Common myeloid progenitor, CD34-positive (primary cell): Measurements from ENCODE around the gene POU6F2.

ENCODE experiments used
- CTCF ChIA-PET: fragments of 350-600 bp; sonication (Branson Sonifier 250); formaldehyde crosslinking; loops from one replicate; lab custom pipeline; 2021; ENCODE audit warnings: antibody characterized with exemption; lab: Charles Lee
- POLR2A ChIA-PET: fragments of 350-600 bp; sonication (Branson Sonifier 250); formaldehyde crosslinking; loops from one replicate; lab custom pipeline; 2021; ENCODE audit warnings: antibody characterized with exemption; lab: Charles Lee
- DNase-seq, 3 donors: peaks; one replicate each; pipeline versions ENCODE4 v3.0.0 to v3.0.0-alpha.2; 2013
- H3K27ac ChIP-seq, 2 experiments: 1 replicate in 1 of 2; 2 replicates in 1 of 2; pipeline ENCODE4 v1.7.0; 2013; ENCODE audit warnings: inconsistent platforms in 2 of 2, low read length in 2 of 2, mild to moderate bottlenecking in 2 of 2, low read depth in 1 of 2, moderate library complexity in 1 of 2; ENCODE audit not compliant: severe bottlenecking in 2 of 2, insufficient read depth in 1 of 2, poor library complexity in 1 of 2
- H3K27me3 ChIP-seq, 5 experiments: replicated peaks in 2 of 5; 1 replicate in 3 of 5; 2 replicates in 2 of 5; pipeline versions ENCODE4 v1.6.1 to v1.7.0; 2013; ENCODE audit warnings: low read length in 4 of 5, mild to moderate bottlenecking in 2 of 5, moderate library complexity in 2 of 5, inconsistent platforms in 1 of 5; ENCODE audit not compliant: insufficient read depth in 5 of 5, control insufficient read depth in 4 of 5
- H3K36me3 ChIP-seq, 4 experiments: 1 replicate in 2 of 4; 2 replicates in 2 of 4; pipeline versions ENCODE4 v1.6.1 to v1.7.0; 2013; ENCODE audit warnings: low read length in 3 of 4, control low read depth in 1 of 4, mild to moderate bottlenecking in 1 of 4; ENCODE audit not compliant: control insufficient read depth in 4 of 4, insufficient read depth in 4 of 4
- H3K4me1 ChIP-seq, 4 experiments: 1 replicate in 3 of 4; 2 replicates in 1 of 4; pipeline versions ENCODE4 v1.6.1 to v1.7.1; 2013; ENCODE audit warnings: low read length in 3 of 4, mild to moderate bottlenecking in 3 of 4, control low read depth in 1 of 4, inconsistent platforms in 1 of 4, moderate library complexity in 1 of 4; ENCODE audit not compliant: control insufficient read depth in 4 of 4, insufficient read depth in 4 of 4; ENCODE audit errors: control extremely low read depth in 1 of 4
- H3K4me3 ChIP-seq, 7 experiments: 1 replicate in 4 of 7; 2 replicates in 3 of 7; pipeline versions ENCODE4 v1.5.1 to v1.7.0; 2013; ENCODE audit warnings: mild to moderate bottlenecking in 7 of 7, low read length in 6 of 7, moderate library complexity in 6 of 7, inconsistent platforms in 2 of 7, low read depth in 2 of 7, control low read depth in 1 of 7; ENCODE audit not compliant: insufficient read depth in 4 of 7, control insufficient read depth in 1 of 7; ENCODE audit errors: extremely low read depth in 1 of 7
- H3K9me3 ChIP-seq, 5 experiments: 1 replicate in 4 of 5; 2 replicates in 1 of 5; pipeline versions ENCODE4 v1.6.1 to v1.7.1; 2013; ENCODE audit warnings: low read length in 4 of 5, mild to moderate bottlenecking in 2 of 5, inconsistent platforms in 1 of 5, low read depth in 1 of 5, moderate library complexity in 1 of 5; ENCODE audit not compliant: control insufficient read depth in 4 of 5, insufficient read depth in 2 of 5; ENCODE audit errors: control extremely low read depth in 1 of 5
- WGBS: methylation state at CpG from one replicate; pipeline ENCODE4 v1.1.5; 2013; ENCODE audit not compliant: insufficient coverage; 5-methylcytosine and 5-hydroxymethylcytosine counted together

POU6F2 gene

GRCh38 chr7:39100270-39100669 lies 122.6 kb downstream of the POU6F2 start:
- H3K9me3 ChIP-seq, result no peaks in the 10 kb centered on the region
- POLR2A ChIA-PET, result no interaction called here
- DNase-seq, result peak in 2 of 3 donors; percentile 24 to 42
- no peak overlapping the region for H3K4me3 ChIP-seq
- WGBS, result no CpG with 5 or more reads among the region's 2 CpGs
- no peaks in the 10 kb centered on the region for H3K36me3 ChIP-seq
- no peak overlapping the region for H3K27ac ChIP-seq
- CTCF ChIA-PET, result interaction anchor here (0.6 kb wide), 1 partner anchor 521 kb away, joined by 3 read pairs; no protein-coding TSS in a partner anchor
- H3K27me3 ChIP-seq, result no peaks in the 10 kb centered on the region
- no peaks in the 10 kb centered on the region for H3K4me1 ChIP-seq

DNA sequence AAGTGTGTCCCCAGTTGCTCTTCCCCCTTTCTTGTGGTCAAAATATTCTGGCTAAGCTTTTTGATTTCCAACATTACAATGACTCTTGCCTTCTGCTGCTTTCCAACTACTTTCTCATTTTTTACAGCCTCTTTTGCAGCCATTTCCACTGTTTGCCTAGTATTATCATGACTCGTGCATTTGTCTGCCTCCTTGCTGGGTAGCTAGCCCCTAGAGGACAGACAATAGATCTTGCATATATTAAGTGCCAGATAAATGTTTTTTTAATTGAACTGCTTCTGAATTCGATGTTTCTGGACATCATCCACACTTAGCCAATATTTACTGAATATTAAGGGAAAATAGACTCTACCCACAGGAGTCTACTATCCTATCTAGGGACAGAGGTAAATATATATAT lies 124.5 kb downstream of the POU6F2 start:
- WGBS, result 80% methylated on average over 1 of the region's 2 CpGs

GRCh38 chr7:39105720-39106119 lies 128.0 kb downstream of the POU6F2 start:
- Histone ChIP-seq H3K4me3 (no peak overlapping the region), H3K4me1 (no peaks in the 10 kb centered on the region), H3K27ac (no peak overlapping the region), H3K36me3 (no peaks in the 10 kb centered on the region), H3K27me3 (no peaks in the 10 kb centered on the region), H3K9me3 (no peaks in the 10 kb centered on the region)
- WGBS, result no CpG with 5 or more reads among the region's 1 CpG
- ChIA-PET POLR2A (no interaction called here), CTCF (no interaction called here)
- DNase-seq, result no peak

More for the DNA sequence above, 124.5 kb downstream of the POU6F2 start:
- H3K4me3 ChIP-seq, result no peak overlapping the region
- no peak overlapping the region for H3K27ac ChIP-seq
- no peaks in the 10 kb centered on the region for H3K9me3 ChIP-seq
- POLR2A ChIA-PET, result no interaction called here
- no peak for DNase-seq
- no peaks in the 10 kb centered on the region for H3K27me3 ChIP-seq
- H3K36me3 ChIP-seq, result no peaks in the 10 kb centered on the region
- CTCF ChIA-PET, result interaction anchor here (1.5 kb wide), 1 partner anchor 10 kb away, joined by 6 read pairs; no protein-coding TSS in a partner anchor
- no peaks in the 10 kb centered on the region for H3K4me1 ChIP-seq

GRCh38 chr7:39125846-39126245 lies 148.1 kb downstream of the POU6F2 start:
- no peaks in the 10 kb centered on the region for H3K27me3 ChIP-seq
- POLR2A ChIA-PET, result interaction anchor here (0.6 kb wide), 1 partner anchor 84 kb away, joined by 3 read pairs; no protein-coding TSS in a partner anchor
- H3K9me3 ChIP-seq, result no peaks in the 10 kb centered on the region
- DNase-seq, result no peak
- WGBS, result 97% methylated on average over 3 of the region's 3 CpGs
- CTCF ChIA-PET, result no interaction called here
- no peak overlapping the region for H3K4me3 ChIP-seq
- H3K36me3 ChIP-seq, result no peaks in the 10 kb centered on the region
- H3K27ac ChIP-seq, result no peak overlapping the region
- H3K4me1 ChIP-seq, result peaks cover 0 to 4% (median 0%) of the 10 kb centered on the region in 4 experiments

GRCh38 chr7:39127058-39127457 lies 149.3 kb downstream of the POU6F2 start:
- H3K4me1 ChIP-seq, result peaks cover 0 to 9% (median 0%) of the 10 kb centered on the region in 4 experiments
- ChIA-PET CTCF (no interaction called here), POLR2A (no interaction called here)
- H3K36me3 ChIP-seq, result no peaks in the 10 kb centered on the region
- H3K27me3 ChIP-seq, result no peaks in the 10 kb centered on the region
- no peak for DNase-seq
- no peaks in the 10 kb centered on the region for H3K9me3 ChIP-seq
- no peak overlapping the region for H3K4me3 ChIP-seq
- WGBS, result 86% methylated on average over 1 of the region's 3 CpGs
- H3K27ac ChIP-seq, result no peak overlapping the region

DNA sequence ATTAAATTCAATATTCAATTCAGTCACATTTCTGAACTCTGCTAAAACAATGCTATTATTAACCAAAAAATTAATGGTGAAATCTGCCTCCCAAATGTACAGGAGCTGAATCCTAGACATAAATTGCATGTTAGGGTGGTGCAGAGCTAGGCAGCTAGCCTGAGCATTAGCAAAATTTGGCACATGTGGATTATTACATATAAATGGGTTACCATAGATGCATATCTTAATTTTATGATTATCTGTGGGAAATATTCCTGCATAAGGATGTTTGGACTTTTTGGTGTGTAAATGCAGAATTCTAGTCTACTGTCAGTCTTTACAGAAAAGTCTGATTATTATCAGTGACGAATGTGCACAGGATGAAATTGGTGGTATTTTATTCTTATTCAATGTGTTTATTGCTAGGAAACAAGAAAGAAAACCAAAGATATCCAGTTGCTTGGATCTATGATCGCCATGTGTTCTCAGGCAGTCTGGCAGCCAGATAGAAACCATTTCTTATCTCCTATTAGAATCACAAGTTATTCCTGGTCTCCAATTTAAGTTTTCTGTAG lies 150.7 kb downstream of the POU6F2 start:
- H3K27me3 ChIP-seq, result no peaks in the 10 kb centered on the region
- no peaks in the 10 kb centered on the region for H3K9me3 ChIP-seq
- no peaks in the 10 kb centered on the region for H3K36me3 ChIP-seq
- no peak for DNase-seq
- H3K4me1 ChIP-seq, result peaks cover 0 to 9% (median 0%) of the 10 kb centered on the region in 4 experiments
- no peak overlapping the region for H3K4me3 ChIP-seq
- no peak overlapping the region for H3K27ac ChIP-seq
- ChIA-PET POLR2A (no interaction called here), CTCF (no interaction called here)
- 83% methylated on average over 1 of the region's 2 CpGs for WGBS

GRCh38 chr7:39130274-39130673 lies 152.6 kb downstream of the POU6F2 start:
- no peaks in the 10 kb centered on the region for H3K9me3 ChIP-seq
- no peaks in the 10 kb centered on the region for H3K27me3 ChIP-seq
- H3K4me1 ChIP-seq, result peaks cover 0 to 9% (median 0%) of the 10 kb centered on the region in 4 experiments
- ChIA-PET POLR2A (no interaction called here), CTCF (no interaction called here)
- DNase-seq, result peak; percentile 5 to 45 (median 37)
- 87% methylated on average over 3 of the region's 3 CpGs for WGBS
- H3K27ac ChIP-seq, result no peak overlapping the region
- no peaks in the 10 kb centered on the region for H3K36me3 ChIP-seq
- peak overlapping the region in 3 of 7 experiments; percentile 52 to 79 (median 65) for H3K4me3 ChIP-seq
